Effector memory CD8-positive, alpha-beta T cell (primary cell): ENCODE measurements around the gene ANKRD34A.

Experiments
- ATAC-seq: fragments of 150-1000 bp; cut with Tn5 transposase; replicated peaks from 2 replicates; pipeline ENCODE4 v1.10.0; 2021; ENCODE audit warnings: mild to moderate bottlenecking, moderate library complexity
- DNase-seq, 3 experiments: peaks; one replicate each; pipeline ENCODE4 v3.0.0; 2021
- H3K27ac Mint-ChIP-seq, 2 donors: one replicate each; pipeline ENCODE4 v1.8.0; 2022; ENCODE audit warnings: mild to moderate bottlenecking in 2 of 2, mixed read lengths in 2 of 2, moderate library complexity in 2 of 2
- H3K27me3 Mint-ChIP-seq, 2 donors: one replicate each; pipeline ENCODE4 v1.8.0; 2022; ENCODE audit warnings: mixed read lengths in 2 of 2
- H3K36me3 Mint-ChIP-seq: one replicate; pipeline ENCODE4 v1.8.0; 2022; ENCODE audit warnings: mild to moderate bottlenecking, moderate library complexity, mixed read lengths; ENCODE audit not compliant: insufficient read depth
- H3K4me1 Mint-ChIP-seq, 2 donors: one replicate each; pipeline ENCODE4 v1.8.0; 2022; ENCODE audit warnings: low read depth in 2 of 2, mixed read lengths in 2 of 2
- H3K4me3 Mint-ChIP-seq, 2 donors: one replicate each; pipeline ENCODE4 v1.8.0; 2022; ENCODE audit warnings: mild to moderate bottlenecking in 2 of 2, mixed read lengths in 2 of 2, moderate library complexity in 2 of 2
- H3K9me3 Mint-ChIP-seq, 2 donors: one replicate each; pipeline ENCODE4 v1.8.0; 2022; ENCODE audit warnings: mixed read lengths in 2 of 2

The ANKRD34A gene

DNA sequence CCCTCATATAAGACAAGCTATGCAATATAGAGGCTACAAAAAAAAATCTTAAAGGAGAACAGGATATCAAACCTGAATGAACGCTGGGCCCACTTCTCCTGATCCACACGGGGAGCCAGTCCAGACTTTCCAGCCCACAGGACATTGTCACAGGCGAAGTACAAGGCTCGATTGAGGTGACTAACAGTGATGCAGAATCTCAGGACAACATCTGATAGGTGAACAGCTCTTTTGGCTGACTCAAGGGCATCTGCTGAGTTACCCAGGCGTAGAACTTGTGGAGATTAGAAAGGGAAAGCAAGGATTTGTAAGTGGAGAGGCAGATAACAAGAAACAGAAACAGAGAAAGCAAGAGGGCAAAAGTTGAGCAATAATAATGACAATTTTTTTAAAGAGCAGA, 47.6 kb downstream of the ANKRD34A start:
- peak overlapping the region; percentile 72 to 96 for H3K4me3 Mint-ChIP-seq
- DNase-seq (no peak), ATAC-seq (no peak)
- no peaks in the 10 kb centered on the region for H3K9me3 Mint-ChIP-seq
- H3K27me3 Mint-ChIP-seq = no peaks in the 10 kb centered on the region
- peaks cover 53% of the 10 kb centered on the region for H3K36me3 Mint-ChIP-seq
- peaks cover 26 to 33% of the 10 kb centered on the region in 2 donors for H3K4me1 Mint-ChIP-seq
- peak overlapping the region in 1 of 2 donors; percentile 89 for H3K27ac Mint-ChIP-seq

DNA sequence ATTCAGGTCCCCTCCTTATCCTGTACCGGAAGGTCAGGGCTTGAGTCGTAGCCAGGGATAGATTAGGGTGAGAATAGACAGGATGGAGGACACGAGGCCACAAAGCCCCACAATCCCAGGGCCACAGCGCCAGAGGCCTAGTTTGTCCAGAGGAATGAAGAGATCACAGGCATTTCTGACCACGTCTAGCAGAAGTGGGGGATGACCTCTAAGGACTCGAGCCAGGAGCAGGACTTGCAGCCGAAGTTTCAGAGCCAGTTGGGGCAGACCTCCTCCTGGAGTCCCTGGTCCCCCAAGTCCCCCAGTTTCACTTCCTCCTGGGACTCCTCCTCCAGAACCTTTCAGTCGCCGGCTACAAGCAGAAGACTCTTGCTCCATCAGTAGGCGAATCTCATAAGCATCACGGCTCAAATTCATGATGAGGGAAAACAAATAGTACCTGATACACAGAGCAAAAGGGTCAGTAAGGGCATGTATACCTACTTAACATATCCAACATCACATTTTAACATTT, 52.2 kb downstream of the ANKRD34A start:
- no peak overlapping the region for H3K4me3 Mint-ChIP-seq

More for the DNA sequence above, 52.2 kb downstream of the ANKRD34A start:
- DNase-seq (no peak), ATAC-seq (no peak)
- Mint-ChIP-seq H3K27me3 (no peaks in the 10 kb centered on the region), H3K36me3 (peaks cover 38% of the 10 kb centered on the region), H3K27ac (no peak overlapping the region), H3K4me1 (peaks cover 10 to 28% of the 10 kb centered on the region in 2 donors), H3K9me3 (no peaks in the 10 kb centered on the region)
